Breast epithelium (tissue), 3 donors: ENCODE measurements around the gene ARID3A.

Experiments used
- CTCF ChIP-seq, 3 donors: fragments of 450-650 bp; IDR thresholded peaks; one replicate each; pipeline ENCODE4 v1.5.1; 2016 to 2017; ENCODE audit warnings: antibody characterized with exemption in 3 of 3, mild to moderate bottlenecking in 3 of 3, moderate library complexity in 3 of 3
- POLR2AphosphoS5 ChIP-seq, 3 donors: sonication (generic); formaldehyde crosslinking; IDR thresholded peaks; one replicate each; pipeline ENCODE4 v1.6.1; 2017; ENCODE audit warnings: antibody characterized with exemption in 3 of 3

- TF ChIP-seq CTCF (IDR thresholded peaks at IDR 0.05) (peak; percentile 17 to 99 (median 27)), POLR2AphosphoS5 (IDR thresholded peaks at IDR 0.05) (no peak)
Measured at GRCh38 chr19:982567-983170, 56.8 kb downstream of the ARID3A start.
